ENCODE measurements around the gene DBNL. TPM values are rescaled to one million over a fixed set of nuclear protein-coding genes. Genes with fewer than 3 reads are reported as not detected.

DBNL gene
- total and polyA plus RNA-seq, 7 donors = 76.7 to 149 (median 91.9) TPM

DNA sequence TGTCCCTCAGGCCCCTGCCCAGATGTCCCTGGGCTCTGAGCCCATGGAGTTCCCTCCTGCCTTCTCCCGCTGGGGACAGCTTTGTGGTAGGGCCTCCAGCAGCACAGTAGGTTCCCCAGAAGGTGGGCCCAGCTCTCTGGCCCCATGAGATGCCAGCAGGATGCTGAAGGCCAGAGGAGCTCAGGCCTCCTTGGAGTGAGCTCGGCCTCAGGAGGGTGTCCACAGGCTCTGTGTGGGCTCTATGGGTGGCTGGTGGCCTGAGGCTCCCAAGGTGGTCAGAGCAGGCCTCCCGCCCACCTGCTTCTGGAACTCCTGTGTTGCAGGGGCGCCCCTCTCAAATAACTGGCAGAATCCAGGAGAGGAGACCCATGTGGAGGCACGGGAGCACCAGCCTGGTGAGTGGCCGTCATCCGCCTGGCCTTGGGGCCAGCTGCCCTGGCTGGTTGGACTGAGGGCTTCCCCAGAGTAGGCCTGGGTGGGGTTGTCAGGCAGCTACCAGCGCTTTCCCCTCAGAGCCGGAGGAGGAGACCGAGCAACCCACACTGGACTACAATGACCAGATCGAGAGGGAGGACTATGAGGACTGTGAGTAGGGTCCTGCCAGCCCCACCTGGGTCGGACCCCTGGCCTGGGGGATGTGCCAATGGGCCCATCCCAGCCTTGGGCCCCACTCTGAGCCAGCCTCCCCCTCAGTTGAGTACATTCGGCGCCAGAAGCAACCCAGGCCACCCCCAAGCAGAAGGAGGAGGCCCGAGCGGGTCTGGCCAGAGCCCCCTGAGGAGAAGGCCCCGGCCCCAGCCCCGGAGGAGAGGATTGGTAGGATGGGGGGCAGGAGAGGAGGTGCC is 62.8 kb downstream of the DBNL start:
- intact Hi-C loops (cut with DNase I) = no loop called here
- Histone ChIP-seq H3K27ac (peak overlapping the region in 3 of 4 donors; percentile 36 to 91 (median 76)), H3K4me1 (peaks cover 0 to 29% (median 21%) of the 10 kb centered on the region in 4 donors), H3K4me3 (no peak overlapping the region), H3K36me3 (peaks cover 3 to 38% (median 5%) of the 10 kb centered on the region in 4 donors), H3K27me3 (peaks cover 5 to 65% (median 17%) of the 10 kb centered on the region in 3 donors), H3K9me3 (no peaks in the 10 kb centered on the region)
- whole genome bisulfite sequencing, 2 donors = 90 to 93% methylated on average over 18 of the region's 18 CpGs
- TF ChIP-seq POLR2AphosphoS5 (IDR thresholded peaks at IDR 0.05) (no peak), POLR2A (IDR thresholded peaks at IDR 0.05) (no peak), EP300 (IDR thresholded peaks at IDR 0.05) (no peak)
- TF ChIP-seq, protein P1, sequence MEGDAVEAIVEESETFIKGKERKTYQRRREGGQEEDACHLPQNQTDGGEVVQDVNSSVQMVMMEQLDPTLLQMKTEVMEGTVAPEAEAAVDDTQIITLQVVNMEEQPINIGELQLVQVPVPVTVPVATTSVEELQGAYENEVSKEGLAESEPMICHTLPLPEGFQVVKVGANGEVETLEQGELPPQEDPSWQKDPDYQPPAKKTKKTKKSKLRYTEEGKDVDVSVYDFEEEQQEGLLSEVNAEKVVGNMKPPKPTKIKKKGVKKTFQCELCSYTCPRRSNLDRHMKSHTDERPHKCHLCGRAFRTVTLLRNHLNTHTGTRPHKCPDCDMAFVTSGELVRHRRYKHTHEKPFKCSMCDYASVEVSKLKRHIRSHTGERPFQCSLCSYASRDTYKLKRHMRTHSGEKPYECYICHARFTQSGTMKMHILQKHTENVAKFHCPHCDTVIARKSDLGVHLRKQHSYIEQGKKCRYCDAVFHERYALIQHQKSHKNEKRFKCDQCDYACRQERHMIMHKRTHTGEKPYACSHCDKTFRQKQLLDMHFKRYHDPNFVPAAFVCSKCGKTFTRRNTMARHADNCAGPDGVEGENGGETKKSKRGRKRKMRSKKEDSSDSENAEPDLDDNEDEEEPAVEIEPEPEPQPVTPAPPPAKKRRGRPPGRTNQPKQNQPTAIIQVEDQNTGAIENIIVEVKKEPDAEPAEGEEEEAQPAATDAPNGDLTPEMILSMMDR (IDR thresholded peaks at IDR 0.05) = no peak
- no peak for DNase-seq

DNA sequence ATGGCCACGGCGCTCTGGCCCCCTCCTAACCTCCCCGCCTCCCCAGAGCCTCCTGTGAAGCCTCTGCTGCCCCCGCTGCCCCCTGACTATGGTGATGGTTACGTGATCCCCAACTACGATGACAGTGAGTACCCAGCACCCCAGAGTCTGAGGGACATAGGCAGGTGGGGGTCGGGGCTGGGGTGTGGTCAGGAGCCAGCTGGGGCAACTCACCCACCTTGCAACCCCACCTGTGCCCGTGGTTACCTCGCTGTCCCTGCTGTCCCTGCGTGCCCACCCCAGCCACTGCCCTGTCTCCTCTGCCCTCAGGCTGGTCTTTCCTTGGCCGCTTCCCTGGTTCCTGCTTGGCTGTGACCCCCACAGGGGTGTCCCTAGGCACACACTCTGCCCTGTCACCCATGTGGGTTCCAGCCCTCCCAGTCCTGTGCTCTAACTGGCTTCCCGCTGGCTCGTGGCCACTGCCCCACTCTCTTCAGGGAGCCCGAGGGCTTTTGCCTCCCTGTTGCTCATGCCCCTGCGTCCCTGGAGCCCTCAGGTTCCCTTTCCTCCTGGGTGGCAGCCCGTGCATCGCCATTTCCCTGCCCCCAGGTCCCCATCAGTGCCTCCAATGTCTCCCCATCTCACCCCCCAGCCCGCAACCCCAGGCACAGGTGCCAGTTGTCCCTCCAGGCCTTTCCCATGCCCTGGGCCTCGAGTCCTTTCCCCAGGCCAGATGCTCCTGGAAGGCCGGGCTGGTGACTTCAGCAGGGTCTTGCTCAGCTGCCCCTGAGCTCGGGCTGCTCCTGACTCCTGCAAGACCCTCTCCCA is 63.7 kb downstream of the DBNL start:
- no peak for TF ChIP-seq EP300 (IDR thresholded peaks at IDR 0.05)
- TF ChIP-seq, protein P1 (IDR thresholded peaks at IDR 0.05) = no peak
- TF ChIP-seq POLR2AphosphoS5 (IDR thresholded peaks at IDR 0.05) = no peak
- TF ChIP-seq POLR2A (IDR thresholded peaks at IDR 0.05) = no peak
- peaks cover 0 to 29% (median 21%) of the 10 kb centered on the region in 4 donors for H3K4me1 ChIP-seq
- 83 to 91% methylated on average over 21 of the region's 21 CpGs for WGBS, 2 donors
- peaks cover 5 to 65% (median 17%) of the 10 kb centered on the region in 3 donors for H3K27me3 ChIP-seq
- H3K9me3 ChIP-seq = no peaks in the 10 kb centered on the region
- intact Hi-C loops (cut with DNase I) = no loop called here
- H3K36me3 ChIP-seq = peaks cover 3 to 46% (median 5%) of the 10 kb centered on the region in 4 donors
- peak overlapping the region in 1 of 4 donors; percentile 14 for H3K27ac ChIP-seq
- DNase-seq = no peak
- no peak overlapping the region for H3K4me3 ChIP-seq

DNA sequence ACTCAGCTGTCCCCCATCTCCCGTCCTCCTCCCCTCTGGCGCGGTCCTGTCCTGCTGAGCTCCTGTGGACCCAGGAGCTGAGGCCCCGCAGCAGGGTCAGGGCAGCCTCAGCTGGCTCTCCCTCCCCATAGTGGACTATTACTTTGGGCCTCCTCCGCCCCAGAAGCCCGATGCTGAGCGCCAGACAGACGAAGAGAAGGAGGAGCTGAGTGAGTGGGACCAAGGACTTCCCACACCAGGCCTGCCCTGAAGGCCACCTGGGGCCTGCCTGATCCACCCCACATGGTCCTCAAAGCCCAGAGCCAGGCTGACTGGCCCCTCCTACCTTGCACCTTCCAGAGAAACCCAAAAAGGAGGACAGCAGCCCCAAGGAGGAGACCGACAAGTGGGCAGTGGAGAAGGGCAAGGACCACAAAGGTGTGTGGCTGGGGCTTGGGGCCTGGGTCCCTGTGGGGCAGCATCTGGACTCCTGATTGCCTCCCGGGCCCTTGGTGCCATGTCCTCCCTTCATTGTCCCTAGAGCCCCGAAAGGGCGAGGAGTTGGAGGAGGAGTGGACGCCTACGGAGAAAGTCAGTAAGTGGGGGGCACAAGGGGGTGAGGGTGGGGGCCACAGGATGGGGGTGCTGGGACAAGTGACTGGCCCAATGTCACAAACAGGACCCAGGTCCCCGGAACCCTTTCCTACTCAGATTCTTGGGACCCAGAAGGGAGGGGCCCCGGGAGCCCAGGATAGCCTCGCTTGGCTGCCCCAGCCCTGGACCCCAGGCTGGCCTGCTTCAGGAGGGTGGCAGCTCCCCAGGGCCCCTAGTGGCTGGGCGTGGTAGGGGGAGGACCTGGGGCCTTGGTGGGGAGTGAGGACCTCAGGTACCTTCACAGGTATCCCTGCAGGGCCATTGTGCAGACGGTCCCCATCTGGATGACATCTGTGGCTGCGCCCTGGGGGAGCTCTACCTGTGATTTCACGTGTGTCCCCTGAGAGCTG is 64.6 kb downstream of the DBNL start:
- TF ChIP-seq EP300 (IDR thresholded peaks at IDR 0.05) (no peak), POLR2AphosphoS5 (IDR thresholded peaks at IDR 0.05) (no peak), POLR2A (IDR thresholded peaks at IDR 0.05) (no peak)
- TF ChIP-seq, protein P1 (IDR thresholded peaks at IDR 0.05) = no peak
- DNase-seq = no peak
- H3K9me3 ChIP-seq = no peaks in the 10 kb centered on the region
- peaks cover 5 to 58% (median 14%) of the 10 kb centered on the region in 3 donors for H3K27me3 ChIP-seq
- peak overlapping the region in 1 of 4 donors; percentile 14 for H3K27ac ChIP-seq
- 83 to 89% methylated on average over 21 of the region's 21 CpGs for WGBS, 2 donors
- no peak overlapping the region for H3K4me3 ChIP-seq
- H3K36me3 ChIP-seq = peaks cover 3 to 54% (median 7%) of the 10 kb centered on the region in 4 donors
- H3K4me1 ChIP-seq = peaks cover 0 to 29% (median 21%) of the 10 kb centered on the region in 4 donors
- intact Hi-C loops (cut with DNase I) = no loop called here

DNA sequence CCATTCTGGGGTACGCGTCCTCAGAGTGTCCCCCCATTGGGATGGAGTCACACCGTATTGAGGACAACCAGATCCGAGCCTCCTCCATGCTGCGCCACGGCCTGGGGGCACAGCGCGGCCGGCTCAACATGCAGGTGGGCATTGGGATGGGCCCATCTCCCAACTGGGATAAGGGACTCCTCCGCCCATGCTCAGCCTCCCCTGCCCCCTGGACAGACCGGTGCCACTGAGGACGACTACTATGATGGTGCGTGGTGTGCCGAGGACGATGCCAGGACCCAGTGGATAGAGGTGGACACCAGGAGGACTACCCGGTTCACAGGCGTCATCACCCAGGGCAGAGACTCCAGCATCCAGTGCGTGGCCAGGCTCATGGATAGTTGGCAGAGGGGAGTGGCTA is 65.5 kb downstream of the DBNL start:
- TF ChIP-seq POLR2AphosphoS5 (IDR thresholded peaks at IDR 0.05) (no peak), EP300 (IDR thresholded peaks at IDR 0.05) (no peak), POLR2A (IDR thresholded peaks at IDR 0.05) (no peak)
- TF ChIP-seq, protein P1 (IDR thresholded peaks at IDR 0.05) = no peak
- 91 to 94% methylated on average over 18 of the region's 18 CpGs for WGBS, 2 donors
- Histone ChIP-seq H3K27ac (no peak overlapping the region), H3K4me3 (no peak overlapping the region), H3K9me3 (no peaks in the 10 kb centered on the region), H3K4me1 (peaks cover 0 to 20% (median 13%) of the 10 kb centered on the region in 4 donors), H3K27me3 (peaks cover 0 to 49% (median 5%) of the 10 kb centered on the region in 3 donors), H3K36me3 (peaks cover 3 to 63% (median 7%) of the 10 kb centered on the region in 4 donors)
- intact Hi-C loops (cut with DNase I) = no loop called here
- DNase-seq = no peak
